CD4-positive, alpha-beta T cell treated with Interleukin-17A for 4 hours (primary cell): Measurements from ENCODE around the gene LTB4R.
"Not testable (repeated sequence)": the region's sequence is repeated elsewhere in the genome, so short reads cannot be mapped to it uniquely, and the experiment has no call there.

Experiments used
- DNase-seq: peaks from one replicate; pipeline ENCODE4 v3.0.0-alpha.2; 2020; ENCODE audit warnings: mixed read lengths

The LTB4R gene

DNA sequence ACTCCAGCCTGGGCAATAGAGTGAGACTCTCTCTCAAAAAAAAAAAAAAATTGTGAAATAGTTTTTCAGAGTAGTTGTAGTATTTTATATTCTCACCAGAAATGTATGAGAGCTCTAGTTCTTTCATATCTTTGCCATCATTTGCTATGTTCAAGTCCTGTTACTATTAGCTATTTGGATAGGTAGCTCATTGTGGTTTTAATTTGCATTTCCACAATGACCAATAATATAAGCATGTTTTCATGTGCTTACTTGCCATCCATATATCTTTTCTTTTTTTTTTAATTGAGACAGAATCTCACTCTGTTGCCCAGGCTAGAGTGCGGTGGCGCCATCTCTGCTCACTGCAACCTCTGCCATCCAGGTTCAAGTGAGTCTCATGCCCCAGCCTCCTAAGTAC, 36.9 kb downstream of the LTB4R start:
- no peak for DNase-seq

DNA sequence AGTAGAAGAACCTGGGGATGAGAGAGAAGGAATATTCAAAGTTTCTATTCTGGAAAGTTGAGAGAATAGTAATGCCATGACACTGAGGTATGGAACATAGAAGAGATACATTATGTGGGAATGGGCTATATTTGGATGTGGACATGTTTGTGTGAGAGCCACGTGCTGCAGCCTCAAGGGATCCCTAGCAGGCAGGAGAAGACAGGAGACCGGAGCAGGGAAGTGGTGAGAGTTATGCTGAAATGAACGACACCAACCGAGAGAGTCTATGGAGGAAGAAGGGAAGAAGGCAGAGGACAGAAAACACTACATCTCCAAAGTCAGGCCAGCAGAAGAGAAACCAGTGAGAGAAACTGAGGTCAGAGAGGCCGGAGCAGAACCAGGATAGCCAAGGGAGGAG, 38.4 kb downstream of the LTB4R start:
- no peak for DNase-seq

DNA sequence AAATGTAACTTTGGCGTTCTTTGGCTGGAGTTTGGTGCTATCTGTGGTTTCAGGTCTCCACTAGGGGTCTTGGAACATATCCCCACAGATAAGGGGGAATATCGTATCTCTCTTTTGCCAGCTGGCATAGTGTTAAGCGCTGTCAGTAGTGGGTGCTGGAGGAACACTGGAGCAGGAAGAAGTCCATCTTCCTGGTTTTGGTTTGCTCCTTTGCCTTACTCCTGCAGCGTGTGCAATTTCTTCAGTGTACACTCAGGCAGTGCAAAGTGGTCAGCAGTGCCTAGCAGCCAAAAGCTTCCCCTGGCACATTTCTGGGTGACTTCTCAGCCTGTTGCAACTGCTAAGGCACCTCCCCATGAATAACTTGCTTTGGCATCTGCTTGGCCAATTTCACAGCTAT, 40.2 kb downstream of the LTB4R start:
- DNase-seq = no peak

- DNase-seq = no peak
Observed at GRCh38 chr14:24353559-24354481, 42.5 kb downstream of the LTB4R start.

GRCh38 chr14:24354482-24354825, 43.2 kb downstream of the LTB4R start:
- not testable (repeated sequence) for DNase-seq

- DNase-seq = no peak
Observed at GRCh38 chr14:24355009-24355408, 43.7 kb downstream of the LTB4R start.

DNA sequence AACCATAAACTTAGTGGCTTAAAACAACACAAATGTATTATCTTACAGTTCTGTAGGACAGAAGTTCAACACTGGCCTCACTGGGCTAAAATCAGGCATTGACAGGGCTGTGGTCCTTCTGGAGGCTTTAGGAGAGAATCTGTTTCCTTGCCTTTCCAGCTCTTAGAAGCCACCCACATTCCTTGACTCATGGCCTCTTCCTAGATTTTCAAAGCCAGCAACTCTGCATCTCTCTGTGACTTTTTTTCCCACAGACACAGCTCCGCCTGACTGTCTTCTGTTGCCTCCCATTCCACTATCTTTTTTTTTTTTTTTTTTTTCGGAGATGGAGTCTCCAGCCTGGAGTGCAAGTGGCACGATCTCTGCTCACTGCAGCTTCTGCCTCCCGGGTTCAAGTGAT, 44.9 kb downstream of the LTB4R start:
- DNase-seq = no peak

GRCh38 chr14:24360281-24360680, 49.0 kb downstream of the LTB4R start:
- no peak for DNase-seq

GRCh38 chr14:24361326-24361725, 50.0 kb downstream of the LTB4R start:
- no peak for DNase-seq

DNA sequence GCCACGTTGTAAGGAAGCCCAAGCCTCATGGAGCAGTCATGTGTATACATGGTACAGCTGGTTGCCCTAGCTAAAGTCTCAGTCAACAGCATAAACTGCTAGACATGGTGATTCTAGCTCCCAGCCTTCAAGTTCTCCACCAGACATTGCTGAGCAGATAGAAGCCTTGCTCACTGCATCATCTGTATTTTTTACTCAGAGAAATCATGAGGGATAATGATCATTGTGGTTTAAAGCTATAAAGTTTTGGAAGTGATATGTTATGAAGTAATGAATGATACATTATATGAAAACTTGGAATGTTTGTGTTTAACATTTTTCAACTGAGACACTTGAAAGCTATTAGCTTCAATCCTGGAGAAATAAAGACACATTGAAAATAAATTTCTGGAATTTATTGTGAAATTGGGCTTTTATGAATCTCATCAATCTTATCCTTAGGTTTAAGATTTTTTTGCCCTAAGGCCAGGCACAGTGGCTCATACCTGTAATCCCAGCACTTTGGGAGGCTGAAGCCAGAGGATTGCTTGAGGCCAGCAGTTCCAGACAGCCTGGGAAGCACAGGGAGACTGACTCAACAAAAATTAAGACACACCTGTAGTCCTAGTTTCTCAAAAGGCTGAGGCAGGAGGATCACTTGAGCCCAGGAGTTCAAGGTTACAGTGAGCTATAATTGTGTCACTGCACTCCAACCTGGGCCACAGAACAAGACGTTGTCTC, 51.1 kb downstream of the LTB4R start:
- no peak for DNase-seq

- DNase-seq = no peak
Observed at GRCh38 chr14:24363401-24363800, 52.1 kb downstream of the LTB4R start.

- no peak for DNase-seq
Observed at GRCh38 chr14:24364841-24365240, 53.5 kb downstream of the LTB4R start.

GRCh38 chr14:24365600-24366412, 54.5 kb downstream of the LTB4R start:
- peak; percentile 75 for DNase-seq

DNA sequence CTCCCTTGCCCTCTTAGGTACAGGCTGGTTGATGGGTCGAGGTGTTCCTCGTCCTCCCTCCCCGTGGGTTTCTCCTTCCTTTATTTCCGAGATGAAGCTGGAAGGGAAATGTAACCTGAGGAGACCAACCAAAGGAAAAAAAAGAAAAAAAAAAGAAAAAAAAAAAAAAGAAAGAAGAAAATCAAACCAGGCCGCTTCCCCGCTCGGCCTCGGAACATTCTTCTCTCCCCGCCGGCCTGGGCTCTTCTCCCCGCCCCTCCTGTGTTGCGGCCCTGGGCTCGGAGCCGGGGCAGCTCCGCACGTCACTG, 55.1 kb downstream of the LTB4R start:
- DNase-seq = no peak

DNA sequence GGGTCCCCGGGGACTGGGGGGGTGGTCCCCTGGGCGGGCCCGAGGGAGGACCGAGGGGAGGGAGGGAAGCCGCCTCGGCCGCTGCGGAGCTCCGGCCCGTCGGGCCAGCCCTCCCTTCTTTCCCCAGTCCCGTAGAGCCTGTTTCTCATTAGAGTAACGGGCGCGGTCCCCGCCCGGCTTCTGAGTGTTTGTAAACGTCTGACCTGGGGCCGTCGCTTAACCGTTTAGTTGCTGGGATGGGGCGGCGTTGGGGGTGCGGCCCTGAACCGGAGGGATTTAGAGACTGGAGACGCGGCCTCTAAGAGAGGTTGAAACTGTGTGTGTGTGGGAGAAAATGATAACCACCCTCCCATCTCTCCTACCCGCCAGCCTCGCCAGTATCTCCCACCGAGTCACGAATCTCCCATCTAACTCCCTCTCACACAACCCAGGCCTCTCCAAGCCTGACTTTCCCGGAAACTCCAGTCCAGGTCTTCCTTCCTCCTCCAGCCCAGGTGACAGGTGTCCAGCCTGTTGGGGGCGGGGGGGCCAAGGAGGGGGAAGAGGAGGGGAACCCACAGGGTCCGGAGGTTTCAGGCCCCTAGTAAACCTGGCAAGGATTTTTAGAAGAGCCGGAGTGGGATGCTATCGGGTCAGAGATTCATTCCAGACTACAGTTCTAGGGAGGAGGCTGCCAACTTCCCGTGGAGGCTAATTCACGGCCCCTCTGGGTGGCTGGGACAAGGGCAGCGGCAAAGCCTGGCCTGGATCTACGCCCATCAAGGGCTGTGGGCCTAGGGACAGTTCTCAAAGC, 55.6 kb downstream of the LTB4R start:
- DNase-seq = peak; percentile 35
